Measurements from ENCODE around the gene NUTM2E. TPM values are rescaled to one million over a fixed set of nuclear protein-coding genes. Genes with fewer than 3 reads are reported as not detected.
A peak's percentile ranks its signal among the peaks of the same experiment; 100 is the strongest.
"Not testable (repeated sequence)": the region's sequence is repeated elsewhere in the genome, so short reads cannot be mapped to it uniquely, and the experiment has no call there.

Gene NUTM2E
- polyA plus RNA-seq, 6 donors from 2014 or later = not detected

DNA sequence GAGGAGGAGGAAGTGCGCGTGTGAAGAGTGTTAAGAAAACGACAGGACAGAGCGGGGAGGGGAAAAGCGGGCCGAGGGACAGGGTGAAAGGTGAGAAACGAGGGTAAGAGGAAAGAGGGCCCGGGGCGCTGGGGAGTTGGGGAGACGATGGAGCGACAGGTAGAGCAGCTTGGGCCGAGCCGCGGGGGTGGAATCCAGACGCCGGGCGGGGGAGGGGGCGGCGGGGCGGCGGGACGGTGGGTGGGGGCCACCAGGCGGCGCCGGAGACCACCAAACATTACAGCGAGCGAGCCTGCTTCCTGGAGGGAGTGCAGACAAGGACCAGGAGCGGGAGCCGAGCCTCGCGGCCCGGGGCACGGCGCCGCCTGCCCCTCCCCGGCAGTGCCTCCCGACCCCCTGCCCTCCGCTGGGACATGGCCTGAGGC lies 940 bp upstream of the NUTM2E start:
- H3K9me3 Mint-ChIP-seq = not testable (repeated sequence)

GRCh38 chr10:79826131-79826495 lies 426 bp upstream of the NUTM2E start:
- ATAC-seq (ENCODE audit: low read depth in 2 of 2); H3K36me3 Mint-ChIP-seq; DNase-seq; H3K9me3 Mint-ChIP-seq; H3K27me3 Mint-ChIP-seq: not testable (repeated sequence)
- Mint-ChIP-seq H3K27ac (peak overlapping the region in 4 of 6 donors; percentile 37 to 95 (median 79)), H3K4me1 (peaks cover 4 to 11% (median 5%) of the 10 kb centered on the region in 3 donors), H3K4me3 (peak overlapping the region; percentile 86 to 94 (median 92))

More for the DNA sequence above, 940 bp upstream of the NUTM2E start:
- Mint-ChIP-seq H3K27ac (peak overlapping the region in 4 of 6 donors; percentile 94 to 99 (median 98)), H3K4me1 (peaks cover 4 to 11% (median 5%) of the 10 kb centered on the region in 3 donors), H3K4me3 (peak overlapping the region; percentile 91 to 98 (median 97))
- DNase-seq (peak; percentile 19), ATAC-seq (ENCODE audit: low read depth in 2 of 2) (peak; percentile 8 to 11)
- H3K36me3 Mint-ChIP-seq, H3K27me3 Mint-ChIP-seq: not testable (repeated sequence)

DNA sequence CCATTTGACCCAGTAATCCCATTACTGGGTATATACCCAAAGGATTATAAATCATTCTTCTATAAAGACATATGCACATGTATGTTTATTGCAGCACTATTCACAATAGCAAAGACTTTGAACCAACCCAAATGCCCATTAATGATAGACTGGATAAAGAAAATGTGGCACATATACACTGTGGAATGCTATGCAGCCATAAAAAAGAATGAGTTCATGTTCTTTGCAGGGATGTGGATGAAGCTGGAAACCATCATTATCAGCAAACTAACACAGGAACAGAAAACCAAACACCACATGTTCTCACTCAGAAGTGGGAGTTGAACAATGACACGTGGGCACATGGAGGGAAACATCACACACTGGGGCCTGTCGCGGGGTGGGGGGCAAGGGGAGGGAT lies 7.3 kb downstream of the NUTM2E start:
- DNase-seq; H3K27ac Mint-ChIP-seq; ATAC-seq (ENCODE audit: low read depth in 2 of 2); H3K4me3 Mint-ChIP-seq; H3K36me3 Mint-ChIP-seq; H3K27me3 Mint-ChIP-seq; H3K9me3 Mint-ChIP-seq; H3K4me1 Mint-ChIP-seq: not testable (repeated sequence)

GRCh38 chr10:79835891-79836290 lies 9.4 kb downstream of the NUTM2E start:
- H3K4me1 Mint-ChIP-seq; H3K27ac Mint-ChIP-seq; H3K27me3 Mint-ChIP-seq; H3K36me3 Mint-ChIP-seq; ATAC-seq (ENCODE audit: low read depth in 2 of 2); H3K9me3 Mint-ChIP-seq; H3K4me3 Mint-ChIP-seq; DNase-seq: not testable (repeated sequence)

DNA sequence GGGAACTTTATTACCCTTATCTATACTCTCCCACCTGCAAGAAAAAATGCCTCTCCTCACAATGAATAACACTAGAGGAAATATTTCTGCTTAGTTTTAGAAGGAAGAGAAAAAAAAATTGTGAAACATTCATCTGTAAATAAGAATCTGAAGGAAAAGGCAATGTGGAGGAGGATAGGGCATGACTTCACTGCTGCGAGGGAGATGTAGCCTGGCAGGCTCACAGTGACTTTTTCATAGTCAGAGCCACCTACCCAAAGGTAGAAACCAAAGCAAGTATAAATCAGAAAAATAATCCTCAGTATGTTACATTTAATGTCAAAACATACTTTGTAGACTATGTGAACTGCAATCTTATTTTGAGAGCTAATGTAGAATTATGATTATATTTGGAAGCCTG lies 10.4 kb downstream of the NUTM2E start:
- H3K36me3 Mint-ChIP-seq; H3K27me3 Mint-ChIP-seq; DNase-seq; H3K9me3 Mint-ChIP-seq; H3K4me1 Mint-ChIP-seq; H3K27ac Mint-ChIP-seq; H3K4me3 Mint-ChIP-seq; ATAC-seq (ENCODE audit: low read depth in 2 of 2): not testable (repeated sequence)

GRCh38 chr10:79838441-79838840 lies 11.9 kb downstream of the NUTM2E start:
- H3K27ac Mint-ChIP-seq; H3K36me3 Mint-ChIP-seq; H3K9me3 Mint-ChIP-seq; H3K4me3 Mint-ChIP-seq; DNase-seq; H3K27me3 Mint-ChIP-seq; ATAC-seq (ENCODE audit: low read depth in 2 of 2); H3K4me1 Mint-ChIP-seq: not testable (repeated sequence)

DNA sequence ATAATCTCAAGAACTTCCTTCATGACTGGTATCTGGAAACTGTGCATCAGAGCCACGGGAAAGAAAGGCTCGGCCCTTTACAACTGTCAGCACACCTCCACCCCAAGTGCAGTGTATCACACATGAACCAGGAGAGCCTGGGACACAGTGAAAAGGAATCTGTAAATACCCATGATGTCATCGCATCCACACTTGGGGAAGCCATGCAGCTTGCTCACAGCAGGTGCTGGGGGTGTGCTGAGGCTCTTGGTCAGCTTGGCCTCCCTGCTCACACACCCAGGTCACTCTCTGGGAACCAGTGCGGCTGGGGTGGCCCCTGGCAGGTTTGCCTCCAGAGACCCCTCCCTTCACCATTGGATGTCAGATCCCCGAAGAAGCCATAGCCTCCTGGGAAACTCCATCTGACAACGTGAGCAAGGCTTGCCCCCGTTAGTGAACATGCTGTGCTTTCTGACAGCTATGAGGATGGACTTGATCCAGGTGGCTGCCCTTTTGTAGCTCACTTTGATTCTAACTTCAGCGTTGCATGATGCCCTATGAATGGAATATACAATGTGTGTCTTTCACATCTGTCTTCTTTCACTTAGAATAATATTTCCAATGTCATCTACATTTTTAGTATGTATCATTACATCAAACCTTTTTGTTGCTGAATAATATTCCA lies 26.8 kb downstream of the NUTM2E start:
- H3K4me1 Mint-ChIP-seq; H3K27ac Mint-ChIP-seq; H3K27me3 Mint-ChIP-seq; ATAC-seq (ENCODE audit: low read depth in 2 of 2); H3K4me3 Mint-ChIP-seq; DNase-seq; H3K9me3 Mint-ChIP-seq; H3K36me3 Mint-ChIP-seq: not testable (repeated sequence)

- not testable (repeated sequence) for H3K27me3 Mint-ChIP-seq; H3K4me3 Mint-ChIP-seq; DNase-seq; H3K4me1 Mint-ChIP-seq; ATAC-seq (ENCODE audit: low read depth in 2 of 2); H3K9me3 Mint-ChIP-seq; H3K27ac Mint-ChIP-seq; H3K36me3 Mint-ChIP-seq
Measured at GRCh38 chr10:79862269-79862668, 35.7 kb downstream of the NUTM2E start.

DNA sequence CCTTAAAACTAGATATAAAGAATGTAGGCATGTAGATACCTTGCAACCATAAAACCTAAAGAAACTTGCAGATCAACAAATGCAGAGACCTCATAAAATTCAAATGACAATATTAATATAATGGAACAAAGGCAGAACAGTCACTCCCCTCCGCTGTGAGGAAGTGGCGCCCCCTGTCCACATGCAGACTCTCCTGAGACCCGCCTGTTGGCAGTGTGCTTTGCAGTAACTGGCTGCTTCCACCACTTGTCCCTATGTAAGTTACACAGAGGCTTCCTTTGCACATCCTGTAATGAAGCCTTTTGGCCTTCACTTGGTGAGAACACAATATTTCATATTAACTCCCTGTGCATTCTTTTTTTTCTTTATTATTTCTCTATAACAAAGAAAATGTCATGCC lies 36.3 kb downstream of the NUTM2E start:
- not testable (repeated sequence) for ATAC-seq (ENCODE audit: low read depth in 2 of 2); H3K27me3 Mint-ChIP-seq; DNase-seq; H3K9me3 Mint-ChIP-seq; H3K36me3 Mint-ChIP-seq; H3K4me1 Mint-ChIP-seq; H3K4me3 Mint-ChIP-seq; H3K27ac Mint-ChIP-seq

GRCh38 chr10:79866903-79867551 lies 40.5 kb downstream of the NUTM2E start:
- not testable (repeated sequence) for H3K27ac Mint-ChIP-seq; H3K4me3 Mint-ChIP-seq; H3K36me3 Mint-ChIP-seq; H3K9me3 Mint-ChIP-seq; H3K4me1 Mint-ChIP-seq; H3K27me3 Mint-ChIP-seq; ATAC-seq (ENCODE audit: low read depth in 2 of 2); DNase-seq

- not testable (repeated sequence) for ATAC-seq (ENCODE audit: low read depth in 2 of 2); H3K27ac Mint-ChIP-seq; H3K27me3 Mint-ChIP-seq; H3K4me3 Mint-ChIP-seq; DNase-seq; H3K4me1 Mint-ChIP-seq; H3K9me3 Mint-ChIP-seq; H3K36me3 Mint-ChIP-seq
Measured at GRCh38 chr10:79868023-79868422, 41.5 kb downstream of the NUTM2E start.

DNA sequence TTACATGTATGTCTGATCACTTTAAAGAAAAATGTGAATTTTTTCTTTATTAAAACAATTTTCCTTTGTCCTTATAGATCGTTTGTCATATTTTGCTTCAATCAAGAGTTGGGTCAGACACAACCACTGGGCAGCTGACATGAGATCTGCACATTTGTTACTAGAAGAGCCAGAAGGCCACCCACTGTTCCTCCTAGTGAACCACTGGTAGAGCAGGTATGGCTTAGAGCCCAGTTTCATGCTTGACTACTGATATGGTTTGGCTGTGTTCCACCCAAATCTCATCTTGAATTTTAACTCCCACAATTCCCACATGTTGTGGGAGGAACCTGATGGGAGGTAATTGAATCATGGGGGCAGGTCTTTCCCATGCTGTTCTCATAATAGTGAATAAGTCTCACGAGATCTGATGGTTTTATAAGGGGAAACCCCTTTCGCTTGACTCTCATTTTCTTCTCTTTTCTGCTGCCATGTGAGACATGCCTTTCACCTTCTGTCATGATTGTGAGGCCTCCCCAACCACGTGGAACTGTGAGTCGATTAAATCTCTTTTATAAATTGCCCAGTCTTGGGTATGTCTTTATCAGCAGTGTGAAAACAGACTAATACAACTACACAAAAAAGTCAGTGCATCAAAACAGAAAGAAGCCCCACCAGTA lies 43.0 kb downstream of the NUTM2E start:
- not testable (repeated sequence) for H3K4me3 Mint-ChIP-seq; H3K27ac Mint-ChIP-seq; ATAC-seq (ENCODE audit: low read depth in 2 of 2); H3K4me1 Mint-ChIP-seq; DNase-seq; H3K36me3 Mint-ChIP-seq; H3K27me3 Mint-ChIP-seq; H3K9me3 Mint-ChIP-seq

GRCh38 chr10:79871729-79872128 lies 45.2 kb downstream of the NUTM2E start:
- DNase-seq; ATAC-seq (ENCODE audit: low read depth in 2 of 2); H3K36me3 Mint-ChIP-seq; H3K4me3 Mint-ChIP-seq; H3K9me3 Mint-ChIP-seq; H3K27me3 Mint-ChIP-seq; H3K27ac Mint-ChIP-seq; H3K4me1 Mint-ChIP-seq: not testable (repeated sequence)

Data from naive B cell (primary cell).